ENCODE measurements around the gene CSGALNACT2. TPM values are rescaled to one million over a fixed set of nuclear protein-coding genes. Genes with fewer than 3 reads are reported as not detected.

Gene CSGALNACT2
- total and polyA plus RNA-seq, 9 of the 15 experiments (the other 6 are each of a cell fraction or from before 2014, with no cell fraction given): 1.4 to 7.3 (median 3.5) TPM

DNA sequence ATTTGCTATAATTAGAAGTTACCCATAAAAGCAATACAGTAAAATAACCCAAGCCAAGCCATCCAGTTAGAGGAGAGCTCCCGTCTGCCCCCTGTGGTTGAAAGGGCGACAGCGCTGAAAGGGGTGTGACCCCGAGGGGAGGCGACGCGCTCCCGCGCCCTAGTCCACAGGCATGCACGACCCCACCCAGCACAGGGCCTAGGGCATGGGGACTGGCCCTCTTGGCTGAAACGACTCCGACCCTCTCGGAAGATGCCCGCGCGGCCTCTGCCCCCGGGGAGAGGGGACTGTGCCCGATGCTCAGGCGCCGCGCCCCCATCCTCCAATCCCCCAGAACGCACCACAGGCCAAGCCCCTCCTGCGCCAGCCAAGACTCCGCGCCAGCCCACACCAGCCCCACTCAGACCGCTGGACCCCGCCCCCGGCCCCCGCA, 64.0 kb downstream of the CSGALNACT2 start (continued):
- TF ChIP-seq, protein P1, sequence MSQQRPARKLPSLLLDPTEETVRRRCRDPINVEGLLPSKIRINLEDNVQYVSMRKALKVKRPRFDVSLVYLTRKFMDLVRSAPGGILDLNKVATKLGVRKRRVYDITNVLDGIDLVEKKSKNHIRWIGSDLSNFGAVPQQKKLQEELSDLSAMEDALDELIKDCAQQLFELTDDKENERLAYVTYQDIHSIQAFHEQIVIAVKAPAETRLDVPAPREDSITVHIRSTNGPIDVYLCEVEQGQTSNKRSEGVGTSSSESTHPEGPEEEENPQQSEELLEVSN (IDR thresholded peaks at IDR 0.05; ENCODE audit: borderline replicate concordance in 1 of 2, extremely low read depth in 1 of 2, insufficient read depth in 1 of 2, insufficient read length in 1 of 2, low read depth in 1 of 2, low read length in 1 of 2, poor library complexity in 1 of 2, severe bottlenecking in 1 of 2): peak; percentile 50 to 71
- peak; percentile 67 to 80; a peak in 3 of 4 replicates for TF ChIP-seq MAZ (CRISPR knock-in tag; conservative IDR thresholded peaks at IDR 0.05 in 1 of 2, IDR thresholded peaks at IDR 0.05 in 1 of 2)
- TF ChIP-seq HNRNPLL (IDR thresholded peaks at IDR 0.05; ENCODE audit: low read depth, low read length, poor library complexity, severe bottlenecking): no peak
- no peak for TF ChIP-seq MEF2A (IDR thresholded peaks at IDR 0.05; ENCODE audit: control insufficient read depth, low read depth, low read length)
- TF ChIP-seq CHCHD3 (CRISPR knock-in tag; IDR thresholded peaks at IDR 0.05): no peak
- TF ChIP-seq BRD9 (IDR thresholded peaks at IDR 0.05; ENCODE audit: low read depth, partially characterized antibody): no peak
- TF ChIP-seq ZNF408 (CRISPR knock-in tag; IDR thresholded peaks at IDR 0.05; ENCODE audit: low read depth): no peak
- 0 out of 2 replicates have a peak, but pooled peaks have one; percentile 28 for TF ChIP-seq DMBX1 (CRISPR knock-in tag; IDR thresholded peaks at IDR 0.05; ENCODE audit: borderline replicate concordance)
- TF ChIP-seq NFIX (CRISPR knock-in tag; IDR thresholded peaks at IDR 0.05; ENCODE audit: low read depth): no peak
- peak; percentile 82; the same call in 1 of the 2 replicates for TF ChIP-seq KLF1 (tag; IDR thresholded peaks at IDR 0.05)
- TF ChIP-seq CCNT2 (IDR thresholded peaks at IDR 0.05; ENCODE audit: borderline replicate concordance, extremely low read depth, insufficient read length, low read depth, low read length): no peak
- TF ChIP-seq CREB1 (IDR thresholded peaks at IDR 0.05): no peak; the same call in 1 of the 2 replicates
- 0 out of 2 replicates have a peak, but pooled peaks have one; percentile 33 for TF ChIP-seq CREB1 (CRISPR knock-in tag; IDR thresholded peaks at IDR 0.05)
- TF ChIP-seq ZNF354B (CRISPR knock-in tag; IDR thresholded peaks at IDR 0.05): no peak
- no peak for TF ChIP-seq YBX1 (IDR thresholded peaks at IDR 0.05)
- no peak for TF ChIP-seq HMG20B (CRISPR knock-in tag; IDR thresholded peaks at IDR 0.05)
- peak; percentile 84 to 94 (median 85) for TF ChIP-seq CTCF (IDR thresholded peaks at IDR 0.05 in 2 of 3, conservative IDR thresholded peaks at IDR 0.05 in 1 of 3; ENCODE audit: insufficient read depth in 2 of 3, low read depth in 1 of 3, low read length in 3 of 3)
- no peak for TF ChIP-seq TCF15 (CRISPR knock-in tag; IDR thresholded peaks at IDR 0.05)
- TF ChIP-seq ATF7 (IDR thresholded peaks at IDR 0.05): peak; percentile 62
- TF ChIP-seq, protein P2, sequence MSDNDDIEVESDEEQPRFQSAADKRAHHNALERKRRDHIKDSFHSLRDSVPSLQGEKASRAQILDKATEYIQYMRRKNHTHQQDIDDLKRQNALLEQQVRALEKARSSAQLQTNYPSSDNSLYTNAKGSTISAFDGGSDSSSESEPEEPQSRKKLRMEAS (CRISPR knock-in tag; IDR thresholded peaks at IDR 0.05): no peak; the same call in 1 of the 2 replicates
- no peak for TF ChIP-seq USF1 (CRISPR knock-in tag; IDR thresholded peaks at IDR 0.05)
- TF ChIP-seq NR1H2 (CRISPR knock-in tag; IDR thresholded peaks at IDR 0.05): no peak
